ENCODE measurements around the gene CALR. TPM values are rescaled to one million over a fixed set of nuclear protein-coding genes. Genes with fewer than 3 reads are reported as not detected.
A peak's percentile ranks its signal among the peaks of the same experiment; 100 is the strongest.

The CALR gene
- total RNA-seq, 2 donors from 2014 or later = 873 to 1,303 TPM

GRCh38 chr19:12945479-12946091 is 7.2 kb downstream of the CALR start, which contains the start of gene RAD23A:
Gene RAD23A (plus strand): TSS chr19:12945862. CDS start chr19:12945949, 87 bp downstream.
- Mint-ChIP-seq H3K36me3 (ENCODE audit: low read depth) (peaks cover 73% of the 10 kb centered on the region), H3K9me3 (no peaks in the 10 kb centered on the region), H3K27ac (peak within 1 kb of the TSS; percentile 97), H3K4me3 (peak within 1 kb of the TSS; percentile 85), H3K27me3 (ENCODE audit: insufficient read depth) (no peaks in the 10 kb centered on the region), H3K4me1 (peaks cover 14% of the 10 kb centered on the region)
- Histone ChIP-seq H3K9ac (ENCODE audit: extremely low read depth, low read length, poor library complexity, severe bottlenecking) (peak within 1 kb of the TSS; percentile 84), H3K9me3 (ENCODE audit: control insufficient read depth, low read length) (no peaks in the 10 kb centered on the region), H3K27me3 (ENCODE audit: control insufficient read depth, insufficient read depth, low read length, poor library complexity, severe bottlenecking) (no peaks in the 10 kb centered on the region), H3K36me3 (ENCODE audit: control insufficient read depth, insufficient read depth, low read length) (peaks cover 69% of the 10 kb centered on the region), H3K27ac (ENCODE audit: low read depth, low read length) (peak within 1 kb of the TSS; percentile 97), H3K4me1 (ENCODE audit: control insufficient read depth, insufficient read depth, low read length) (no peaks in the 10 kb centered on the region), H3K4me3 (ENCODE audit: low read length) (peak within 1 kb of the TSS; percentile 84)
- TF ChIP-seq CTCF (conservative IDR thresholded peaks at IDR 0.05) = no peak
- peak; percentile 99 for DNase-seq
- WGBS, 2 experiments (ENCODE audit: insufficient coverage in 1 of 2, insufficient read length in 1 of 2) = 0% methylated on average over 1 to 62 of the region's 62 CpGs

DNA sequence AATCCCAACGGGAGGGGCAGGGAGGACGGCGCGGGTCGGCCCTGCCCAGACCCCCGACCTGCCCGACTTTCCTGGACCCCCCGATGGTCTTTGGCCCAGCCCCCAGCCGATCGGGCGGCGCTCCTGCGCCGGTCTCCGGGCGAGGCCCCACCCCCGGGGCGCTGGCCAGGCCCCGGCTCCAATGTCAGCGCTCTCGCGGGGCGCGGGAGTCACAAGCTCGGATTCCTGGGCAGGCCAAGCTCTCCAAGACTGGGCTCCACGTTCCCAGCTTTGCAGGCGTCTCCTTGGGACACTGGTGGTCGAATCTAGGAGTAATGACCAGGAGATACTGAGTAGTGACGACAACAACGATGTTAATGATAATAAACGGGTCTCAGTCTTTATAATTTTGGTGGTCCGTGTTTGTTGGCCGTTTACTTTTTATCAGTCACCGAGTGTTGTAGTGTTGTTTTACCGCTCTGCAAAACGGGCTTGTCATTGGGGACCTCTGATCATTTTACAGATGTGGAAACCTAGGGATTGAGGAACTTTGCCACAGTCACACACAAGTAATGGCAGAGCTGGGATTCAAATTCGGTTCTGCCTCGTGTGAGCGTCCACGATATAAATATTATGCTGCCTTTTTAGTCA is 7.8 kb downstream of the CALR start:
- no peak for TF ChIP-seq CTCF (conservative IDR thresholded peaks at IDR 0.05)
- H3K36me3 Mint-ChIP-seq (ENCODE audit: low read depth) = peaks cover 73% of the 10 kb centered on the region
- H3K36me3 ChIP-seq (ENCODE audit: control insufficient read depth, insufficient read depth, low read length) = peaks cover 69% of the 10 kb centered on the region
- peak overlapping the region; percentile 85 for H3K4me3 Mint-ChIP-seq
- H3K9me3 ChIP-seq (ENCODE audit: control insufficient read depth, low read length) = no peaks in the 10 kb centered on the region
- no peaks in the 10 kb centered on the region for H3K27me3 ChIP-seq (ENCODE audit: control insufficient read depth, insufficient read depth, low read length, poor library complexity, severe bottlenecking)
- H3K4me3 ChIP-seq (ENCODE audit: low read length) = peak overlapping the region; percentile 84
- WGBS, 2 experiments (ENCODE audit: insufficient coverage in 1 of 2, insufficient read length in 1 of 2) = 0 to 1% methylated on average over 28 to 40 of the region's 40 CpGs
- peaks cover 10% of the 10 kb centered on the region for H3K4me1 Mint-ChIP-seq
- H3K9me3 Mint-ChIP-seq = no peaks in the 10 kb centered on the region
- no peaks in the 10 kb centered on the region for H3K4me1 ChIP-seq (ENCODE audit: control insufficient read depth, insufficient read depth, low read length)
- peak overlapping the region; percentile 97 for H3K27ac Mint-ChIP-seq
- no peaks in the 10 kb centered on the region for H3K27me3 Mint-ChIP-seq (ENCODE audit: insufficient read depth)
- peak overlapping the region; percentile 97 for H3K27ac ChIP-seq (ENCODE audit: low read depth, low read length)
- peak; percentile 96 for DNase-seq
- H3K9ac ChIP-seq (ENCODE audit: extremely low read depth, low read length, poor library complexity, severe bottlenecking) = peak overlapping the region; percentile 84

- 47 to 55% methylated on average over 6 to 12 of the region's 14 CpGs for WGBS, 2 experiments (ENCODE audit: insufficient coverage in 1 of 2, insufficient read length in 1 of 2)
- H3K27me3 ChIP-seq (ENCODE audit: control insufficient read depth, insufficient read depth, low read length, poor library complexity, severe bottlenecking) = no peaks in the 10 kb centered on the region
- Mint-ChIP-seq H3K27me3 (ENCODE audit: insufficient read depth) (no peaks in the 10 kb centered on the region), H3K27ac (peak overlapping the region; percentile 97), H3K36me3 (ENCODE audit: low read depth) (peaks cover 73% of the 10 kb centered on the region), H3K4me1 (peaks cover 10% of the 10 kb centered on the region), H3K9me3 (no peaks in the 10 kb centered on the region), H3K4me3 (peak overlapping the region; percentile 85)
- peak overlapping the region; percentile 84 for H3K9ac ChIP-seq (ENCODE audit: extremely low read depth, low read length, poor library complexity, severe bottlenecking)
- no peaks in the 10 kb centered on the region for H3K4me1 ChIP-seq (ENCODE audit: control insufficient read depth, insufficient read depth, low read length)
- peak overlapping the region; percentile 84 for H3K4me3 ChIP-seq (ENCODE audit: low read length)
- H3K27ac ChIP-seq (ENCODE audit: low read depth, low read length) = peak overlapping the region; percentile 97
- H3K9me3 ChIP-seq (ENCODE audit: control insufficient read depth, low read length) = no peaks in the 10 kb centered on the region
- TF ChIP-seq CTCF (conservative IDR thresholded peaks at IDR 0.05) = no peak
- DNase-seq = no peak
- H3K36me3 ChIP-seq (ENCODE audit: control insufficient read depth, insufficient read depth, low read length) = peaks cover 69% of the 10 kb centered on the region
These were observed 8.5 kb downstream of the CALR start for GRCh38 chr19:12946731-12947496.

All from endodermal cell (in vitro differentiated cells).